HEK293 (cell line): Measurements from ENCODE around the gene EVC.

Experiments
- CTCF ChIA-PET: fragments of 350-600 bp; formaldehyde crosslinking; extraction: SDS; loops from one replicate; lab custom pipeline; 2021; ENCODE audit warnings: antibody characterized with exemption; lab: Yijun Ruan, JAX
- POLR2A ChIA-PET: fragments of 300-600 bp; formaldehyde crosslinking; extraction: SDS; loops from one replicate; lab custom pipeline; 2020; ENCODE audit warnings: antibody characterized with exemption, inconsistent platforms; lab: Yijun Ruan, JAX
- H3K27ac ChIP-seq: fragments of 200-500 bp; sonication (Bioruptor generic); 2 replicates; pipeline ENCODE4 v1.5.1; 2014; ENCODE audit warnings: low read depth, low read length, control low read depth, inconsistent platforms; ENCODE audit errors: extremely low read depth
- H3K36me3 ChIP-seq, 2 experiments: fragments of 200-500 bp in 1 of 2; sonication (Bioruptor generic) in 1 of 2; 1 replicate in 1 of 2; 2 replicates in 1 of 2; pipeline ENCODE4 v1.5.1; 2014 to 2017; ENCODE audit warnings: inconsistent platforms in 2 of 2, low read length in 2 of 2; ENCODE audit not compliant: control insufficient read depth in 2 of 2, insufficient read depth in 1 of 2
- H3K4me1 ChIP-seq: fragments of 200-500 bp; sonication (Bioruptor generic); 2 replicates; pipeline ENCODE4 v1.5.1; 2014; ENCODE audit warnings: mild to moderate bottlenecking, low read length, inconsistent platforms; ENCODE audit not compliant: control insufficient read depth, insufficient read depth
- H3K4me3 ChIP-seq: 2 replicates; pipeline ENCODE4 v1.5.1; 2011; ENCODE audit warnings: low read depth, mild to moderate bottlenecking, control low read depth, low read length, moderate library complexity
- H3K9me3 ChIP-seq: fragments of 200-500 bp; sonication (Bioruptor generic); 2 replicates; pipeline ENCODE4 v1.5.1; 2014; ENCODE audit warnings: low read depth, low read length, inconsistent platforms; ENCODE audit not compliant: control insufficient read depth, insufficient read depth
- MYNN ChIP-seq: fragments of 450-650 bp; formaldehyde crosslinking; IDR thresholded peaks from 2 replicates; pipeline ENCODE4 v1.5.1; 2016; ENCODE audit warnings: missing biosample characterization, missing genetic modification characterization, borderline replicate concordance
- REPIN1 ChIP-seq: fragments of 450-650 bp; formaldehyde crosslinking; IDR thresholded peaks from 2 replicates; pipeline ENCODE4 v1.5.1; 2017; ENCODE audit warnings: missing biosample characterization, missing genetic modification characterization, low read depth
- SCRT1 ChIP-seq: fragments of 450-650 bp; formaldehyde crosslinking; IDR thresholded peaks from 2 replicates; pipeline ENCODE4 v1.5.1; 2016; ENCODE audit warnings: missing biosample characterization, missing genetic modification characterization, borderline replicate concordance
- SP3 ChIP-seq: fragments of 450-650 bp; formaldehyde crosslinking; IDR thresholded peaks from 2 replicates; pipeline ENCODE4 v1.5.1; 2016; ENCODE audit warnings: missing biosample characterization, missing genetic modification characterization
- TRIM28 ChIP-seq: IDR thresholded peaks from 2 replicates; pipeline ENCODE4 v1.6.1; 2011; ENCODE audit warnings: low read length, control low read depth, borderline replicate concordance
- ZBTB20 ChIP-seq: fragments of 450-650 bp; formaldehyde crosslinking; IDR thresholded peaks from 2 replicates; pipeline ENCODE4 v1.5.1; 2016; ENCODE audit warnings: missing biosample characterization, missing genetic modification characterization
- ZBTB48 ChIP-seq: fragments of 450-650 bp; formaldehyde crosslinking; IDR thresholded peaks from 2 replicates; pipeline ENCODE4 v1.5.1; 2016; ENCODE audit warnings: missing biosample characterization, missing genetic modification characterization
- ZNF112 ChIP-seq: fragments of 450-650 bp; formaldehyde crosslinking; IDR thresholded peaks from 2 replicates; pipeline ENCODE4 v1.5.0; 2017; ENCODE audit warnings: missing biosample characterization, missing genetic modification characterization
- ZNF155 ChIP-seq: fragments of 450-650 bp; formaldehyde crosslinking; IDR thresholded peaks from 2 replicates; pipeline ENCODE4 v1.5.1; 2016; ENCODE audit warnings: missing biosample characterization, missing genetic modification characterization
- ZNF214 ChIP-seq: fragments of 450-650 bp; formaldehyde crosslinking; IDR thresholded peaks from 2 replicates; pipeline ENCODE4 v1.5.1; 2017; ENCODE audit warnings: missing biosample characterization, mild to moderate bottlenecking, missing genetic modification characterization, borderline replicate concordance
- ZNF37A ChIP-seq: fragments of 450-650 bp; IDR thresholded peaks from 2 replicates; pipeline ENCODE4 v1.5.1; 2018; ENCODE audit warnings: missing biosample characterization, missing genetic modification characterization
- ZNF416 ChIP-seq: fragments of 450-650 bp; formaldehyde crosslinking; IDR thresholded peaks from 2 replicates; pipeline ENCODE4 v1.5.1; 2016; ENCODE audit warnings: missing biosample characterization, missing genetic modification characterization
- ZNF48 ChIP-seq: fragments of 450-650 bp; formaldehyde crosslinking; IDR thresholded peaks from 2 replicates; pipeline ENCODE4 v1.5.1; 2016; ENCODE audit warnings: missing biosample characterization, missing genetic modification characterization
- ZNF560 ChIP-seq: fragments of 450-650 bp; formaldehyde crosslinking; IDR thresholded peaks from 2 replicates; pipeline ENCODE4 v1.5.1; 2017; ENCODE audit warnings: missing biosample characterization, missing genetic modification characterization, borderline replicate concordance
- ZNF660 ChIP-seq: fragments of 450-650 bp; IDR thresholded peaks from 2 replicates; pipeline ENCODE4 v1.5.1; 2018; ENCODE audit warnings: missing biosample characterization, mild to moderate bottlenecking, missing genetic modification characterization
- ZNF837 ChIP-seq: fragments of 450-650 bp; formaldehyde crosslinking; IDR thresholded peaks from 2 replicates; pipeline ENCODE4 v1.5.1; 2016; ENCODE audit warnings: missing biosample characterization, missing genetic modification characterization
- TF ChIP-seq, protein P1 (sequence below): fragments of 450-650 bp; formaldehyde crosslinking; IDR thresholded peaks from 2 replicates; pipeline ENCODE4; 2016; ENCODE audit warnings: missing biosample characterization, missing genetic modification characterization
- TF ChIP-seq, protein P2 (sequence below): IDR thresholded peaks from 2 replicates; pipeline ENCODE4 v1.6.1; 2011; ENCODE audit warnings: mild to moderate bottlenecking, low read depth, low read length, borderline replicate concordance
- TF ChIP-seq, protein P3 (sequence below): sonication (generic); formaldehyde crosslinking; IDR thresholded peaks from 2 replicates; pipeline ENCODE4 v1.8.1; 2022; ENCODE audit warnings: mild to moderate bottlenecking, moderate library complexity, missing genetic modification reagents
- TF ChIP-seq, protein P4 (sequence below): fragments of 450-650 bp; formaldehyde crosslinking; IDR thresholded peaks from 2 replicates; pipeline ENCODE4 v1.5.1; 2016; ENCODE audit warnings: missing biosample characterization, missing genetic modification characterization

Gene EVC

DNA sequence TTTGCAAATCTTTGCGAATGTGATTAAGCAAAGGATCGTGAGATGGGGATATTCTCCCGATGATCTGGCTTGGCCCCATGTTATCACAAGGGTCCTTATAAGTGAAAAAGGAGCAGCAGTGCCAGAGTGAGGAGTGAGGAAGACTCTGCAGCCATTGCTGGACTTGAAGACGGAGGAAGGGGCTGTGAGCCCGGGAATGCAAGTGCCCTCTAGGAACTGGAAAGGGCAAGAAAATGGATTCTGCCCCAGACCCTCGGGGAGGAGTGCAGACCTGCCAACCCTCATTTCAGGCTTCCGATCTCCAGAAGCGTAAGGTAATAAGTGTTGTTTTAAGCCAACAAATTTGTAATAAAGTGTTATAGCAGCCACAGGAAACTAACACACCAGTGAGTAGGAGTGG is 76.3 kb downstream of the EVC start:
- Histone ChIP-seq H3K9me3 (no peaks in the 10 kb centered on the region), H3K4me3 (no peak overlapping the region), H3K27ac (no peak overlapping the region), H3K4me1 (no peaks in the 10 kb centered on the region), H3K36me3 (peaks cover 0 to 60% of the 10 kb centered on the region in 2 experiments; a peak in 1 of 3 replicates)
- POLR2A ChIA-PET, result interaction anchor here (0.7 kb wide), 1 partner anchor 849 kb away, joined by 5 read pairs; no protein-coding TSS in a partner anchor
- TF ChIP-seq ZBTB20, result no peak
- no peak for TF ChIP-seq ZBTB48 (tag by site-specific recombination)
- no peak for TF ChIP-seq ZNF37A (tag by site-specific recombination)
- no peak for TF ChIP-seq ZNF48 (tag by site-specific recombination)
- CTCF ChIA-PET, result interaction anchor here (0.6 kb wide), 1 partner anchor 300 kb away, joined by 4 read pairs; no protein-coding TSS in a partner anchor

DNA sequence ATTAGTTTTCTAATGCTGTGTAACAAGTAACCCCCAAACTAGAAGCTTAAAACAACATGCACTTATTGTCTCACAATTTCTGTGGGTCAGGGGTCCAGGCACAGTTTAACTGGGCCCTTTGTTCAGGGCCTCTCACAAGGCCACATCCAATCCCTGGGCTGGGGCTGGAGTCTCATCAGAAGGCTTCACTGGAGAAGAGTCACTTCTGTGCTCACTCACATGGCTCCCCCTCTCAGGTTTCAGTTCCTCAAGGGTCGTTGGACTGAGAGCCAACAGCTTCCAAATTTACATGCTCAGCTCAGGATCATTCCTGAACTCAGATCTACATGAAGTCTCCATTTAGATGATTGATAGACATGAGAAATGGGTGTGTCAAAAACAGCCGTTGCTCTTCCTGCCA is 77.1 kb downstream of the EVC start:
- TF ChIP-seq ZNF837 (tag by site-specific recombination) (no peak), ZNF416 (no peak), ZNF660 (tag by site-specific recombination) (no peak), ZNF155 (tag by site-specific recombination) (no peak), ZNF214 (tag by site-specific recombination) (no peak)
- TF ChIP-seq, protein P1, sequence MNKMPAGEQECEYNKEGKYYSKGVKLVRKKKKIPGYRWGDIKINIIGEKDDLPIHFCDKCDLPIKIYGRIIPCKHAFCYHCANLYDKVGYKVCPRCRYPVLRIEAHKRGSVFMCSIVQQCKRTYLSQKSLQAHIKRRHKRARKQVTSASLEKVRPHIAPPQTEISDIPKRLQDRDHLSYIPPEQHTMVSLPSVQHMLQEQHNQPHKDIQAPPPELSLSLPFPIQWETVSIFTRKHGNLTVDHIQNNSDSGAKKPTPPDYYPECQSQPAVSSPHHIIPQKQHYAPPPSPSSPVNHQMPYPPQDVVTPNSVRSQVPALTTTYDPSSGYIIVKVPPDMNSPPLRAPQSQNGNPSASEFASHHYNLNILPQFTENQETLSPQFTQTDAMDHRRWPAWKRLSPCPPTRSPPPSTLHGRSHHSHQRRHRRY (tag by site-specific recombination), result no peak
- Histone ChIP-seq H3K4me3 (no peak overlapping the region), H3K4me1 (no peaks in the 10 kb centered on the region), H3K9me3 (no peaks in the 10 kb centered on the region), H3K27ac (no peak overlapping the region), H3K36me3 (peaks cover 0 to 57% of the 10 kb centered on the region in 2 experiments; a peak in 1 of 3 replicates)
- POLR2A ChIA-PET, result no interaction called here
- CTCF ChIA-PET, result no interaction called here

DNA sequence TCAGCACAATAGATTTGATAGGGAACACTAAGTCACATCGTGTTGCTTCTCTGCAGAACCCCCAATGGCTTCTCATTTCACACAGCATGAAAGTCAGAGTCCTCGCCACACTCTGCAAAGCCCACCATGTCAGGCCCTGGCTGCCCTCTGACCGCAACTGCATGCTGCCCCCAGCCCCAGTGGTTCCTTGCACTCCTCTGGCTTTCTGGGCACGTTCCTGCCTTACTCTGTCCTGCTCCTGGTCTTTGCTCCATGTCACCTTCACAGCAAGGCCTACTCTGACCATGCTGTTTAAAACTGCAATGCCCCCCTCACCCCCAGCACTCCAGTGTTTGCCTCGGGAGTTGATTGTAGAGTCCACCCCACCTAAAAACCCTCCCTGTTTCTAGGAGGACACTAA is 78.1 kb downstream of the EVC start:
- ChIA-PET POLR2A (no interaction called here), CTCF (interaction anchor here (0.7 to 1.7 kb wide), 3 partner anchors 9 to 389 kb away, joined by 3 to 5 read pairs (median 3); no protein-coding TSS in a partner anchor)
- peaks cover 0 to 51% of the 10 kb centered on the region in 2 experiments; a peak in 1 of 3 replicates for H3K36me3 ChIP-seq
- H3K4me1 ChIP-seq, result no peaks in the 10 kb centered on the region
- TF ChIP-seq SCRT1 (tag by site-specific recombination) (no peak), TRIM28 (no peak), ZNF112 (no peak), REPIN1 (tag by site-specific recombination) (no peak), ZNF560 (no peak), MYNN (tag by site-specific recombination) (no peak), SP3 (tag by site-specific recombination) (no peak)
- TF ChIP-seq, protein P2, sequence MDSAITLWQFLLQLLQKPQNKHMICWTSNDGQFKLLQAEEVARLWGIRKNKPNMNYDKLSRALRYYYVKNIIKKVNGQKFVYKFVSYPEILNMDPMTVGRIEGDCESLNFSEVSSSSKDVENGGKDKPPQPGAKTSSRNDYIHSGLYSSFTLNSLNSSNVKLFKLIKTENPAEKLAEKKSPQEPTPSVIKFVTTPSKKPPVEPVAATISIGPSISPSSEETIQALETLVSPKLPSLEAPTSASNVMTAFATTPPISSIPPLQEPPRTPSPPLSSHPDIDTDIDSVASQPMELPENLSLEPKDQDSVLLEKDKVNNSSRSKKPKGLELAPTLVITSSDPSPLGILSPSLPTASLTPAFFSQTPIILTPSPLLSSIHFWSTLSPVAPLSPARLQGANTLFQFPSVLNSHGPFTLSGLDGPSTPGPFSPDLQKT, result no peak
- TF ChIP-seq, protein P3, sequence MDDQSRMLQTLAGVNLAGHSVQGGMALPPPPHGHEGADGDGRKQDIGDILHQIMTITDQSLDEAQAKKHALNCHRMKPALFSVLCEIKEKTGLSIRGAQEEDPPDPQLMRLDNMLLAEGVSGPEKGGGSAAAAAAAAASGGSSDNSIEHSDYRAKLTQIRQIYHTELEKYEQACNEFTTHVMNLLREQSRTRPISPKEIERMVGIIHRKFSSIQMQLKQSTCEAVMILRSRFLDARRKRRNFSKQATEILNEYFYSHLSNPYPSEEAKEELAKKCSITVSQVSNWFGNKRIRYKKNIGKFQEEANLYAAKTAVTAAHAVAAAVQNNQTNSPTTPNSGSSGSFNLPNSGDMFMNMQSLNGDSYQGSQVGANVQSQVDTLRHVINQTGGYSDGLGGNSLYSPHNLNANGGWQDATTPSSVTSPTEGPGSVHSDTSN (CRISPR knock-in tag), result no peak
- TF ChIP-seq, protein P4, sequence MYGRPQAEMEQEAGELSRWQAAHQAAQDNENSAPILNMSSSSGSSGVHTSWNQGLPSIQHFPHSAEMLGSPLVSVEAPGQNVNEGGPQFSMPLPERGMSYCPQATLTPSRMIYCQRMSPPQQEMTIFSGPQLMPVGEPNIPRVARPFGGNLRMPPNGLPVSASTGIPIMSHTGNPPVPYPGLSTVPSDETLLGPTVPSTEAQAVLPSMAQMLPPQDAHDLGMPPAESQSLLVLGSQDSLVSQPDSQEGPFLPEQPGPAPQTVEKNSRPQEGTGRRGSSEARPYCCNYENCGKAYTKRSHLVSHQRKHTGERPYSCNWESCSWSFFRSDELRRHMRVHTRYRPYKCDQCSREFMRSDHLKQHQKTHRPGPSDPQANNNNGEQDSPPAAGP, result no peak
- H3K27ac ChIP-seq, result no peak overlapping the region
- H3K4me3 ChIP-seq, result no peak overlapping the region
- H3K9me3 ChIP-seq, result no peaks in the 10 kb centered on the region
